Fibroblast of lung (primary cell): Measurements from ENCODE around the gene RERE. TPM values are rescaled to one million over a fixed set of nuclear protein-coding genes. Genes with fewer than 3 reads are reported as not detected.

Source experiments
- DNase-seq, 2 donors: peaks; one replicate each; pipeline versions ENCODE4 v3.0.0 to v3.0.0-alpha.2; 2010; ENCODE audit warnings: low read depth in 2 of 2
- H2AFZ ChIP-seq: 2 replicates; pipeline ENCODE4 v1.5.1; 2012; ENCODE audit warnings: low read length, control low read depth, inconsistent platforms
- H3K27ac ChIP-seq: 2 replicates; pipeline ENCODE4 v1.5.1; 2011; ENCODE audit warnings: low read length, control low read depth; ENCODE audit not compliant: insufficient read depth
- H3K27me3 ChIP-seq: 2 replicates; pipeline ENCODE4 v1.5.1; 2011; ENCODE audit warnings: mild to moderate bottlenecking, low read length; ENCODE audit not compliant: control insufficient read depth, insufficient read depth
- H3K36me3 ChIP-seq: 2 replicates; pipeline ENCODE4 v1.5.1; 2011; ENCODE audit warnings: low read length; ENCODE audit not compliant: control insufficient read depth, insufficient read depth
- H3K4me1 ChIP-seq: 2 replicates; pipeline ENCODE4 v1.5.1; 2011; ENCODE audit warnings: low read length; ENCODE audit not compliant: control insufficient read depth, insufficient read depth; ENCODE audit errors: extremely low read depth
- H3K4me2 ChIP-seq: 2 replicates; pipeline ENCODE4 v1.5.1; 2011; ENCODE audit warnings: low read length, control low read depth; ENCODE audit not compliant: insufficient read depth; ENCODE audit errors: extremely low read depth
- H3K4me3 ChIP-seq, 4 experiments: fragments of 200-600 bp in 1 of 4; sonication (generic) in 1 of 4; replicated peaks in 1 of 4; 2 replicates each; pipeline ENCODE4 v1.5.1; 2011 to 2016; ENCODE audit warnings: low read length in 4 of 4, low read depth in 3 of 4, mild to moderate bottlenecking in 3 of 4, control low read depth in 2 of 4, inconsistent platforms in 1 of 4, mixed read lengths in 1 of 4; ENCODE audit not compliant: insufficient read depth in 1 of 4; ENCODE audit errors: control extremely low read depth in 1 of 4
- H3K79me2 ChIP-seq: 2 replicates; pipeline ENCODE4 v1.5.1; 2012; ENCODE audit warnings: mild to moderate bottlenecking, low read length, inconsistent platforms; ENCODE audit not compliant: control insufficient read depth, insufficient read depth
- H3K9ac ChIP-seq: 2 replicates; pipeline ENCODE4 v1.5.1; 2011; ENCODE audit warnings: mild to moderate bottlenecking, low read length, control low read depth; ENCODE audit not compliant: insufficient read depth
- H3K9me3 ChIP-seq: 2 replicates; pipeline ENCODE4 v1.5.1; 2012; ENCODE audit warnings: low read depth, low read length; ENCODE audit not compliant: control insufficient read depth, insufficient read depth
- H4K20me1 ChIP-seq: 2 replicates; pipeline ENCODE4 v1.5.1; 2011; ENCODE audit warnings: low read length; ENCODE audit not compliant: control insufficient read depth, insufficient read depth; ENCODE audit errors: extremely low read depth
- EZH2 ChIP-seq: IDR thresholded peaks from 2 replicates; pipeline ENCODE4 v1.5.1; 2012; ENCODE audit warnings: low read length, control low read depth, mild to moderate bottlenecking; ENCODE audit errors: missing control alignments
- polyA plus RNA-seq, 2 donors: library from polyadenylated mRNA; depleted of rRNA in 1 of 2; stranded (reverse) in 1 of 2; unstranded in 1 of 2; fragments of >200 nt; gene quantifications; 2 replicates each; pipeline ENCODE4 v1.2.1, GENCODE V29; 2011 to 2012; ENCODE audit warnings: missing spikeins in 1 of 2
- total RNA-seq: library from RNA; depleted of rRNA; stranded (reverse); fragments of >200 nt; gene quantifications from 2 replicates; pipeline ENCODE4 v1.2.1, GENCODE V29; 2014
- TF ChIP-seq, protein P1 (sequence below), 2 donors: IDR thresholded peaks in 1 of 2; conservative IDR thresholded peaks in 1 of 2; 1 replicate in 1 of 2; 2 replicates in 1 of 2; pipeline ENCODE4 v1.5.1; 2011 to 2012; ENCODE audit warnings: low read length in 2 of 2, control low read depth in 1 of 2, inconsistent platforms in 1 of 2, low read depth in 1 of 2, mild to moderate bottlenecking in 1 of 2

Gene RERE
- total and polyA plus RNA-seq, 2 donors (not counting 1 experiment from before 2014, with no cell fraction given), result 3.7 to 51.0 TPM

DNA sequence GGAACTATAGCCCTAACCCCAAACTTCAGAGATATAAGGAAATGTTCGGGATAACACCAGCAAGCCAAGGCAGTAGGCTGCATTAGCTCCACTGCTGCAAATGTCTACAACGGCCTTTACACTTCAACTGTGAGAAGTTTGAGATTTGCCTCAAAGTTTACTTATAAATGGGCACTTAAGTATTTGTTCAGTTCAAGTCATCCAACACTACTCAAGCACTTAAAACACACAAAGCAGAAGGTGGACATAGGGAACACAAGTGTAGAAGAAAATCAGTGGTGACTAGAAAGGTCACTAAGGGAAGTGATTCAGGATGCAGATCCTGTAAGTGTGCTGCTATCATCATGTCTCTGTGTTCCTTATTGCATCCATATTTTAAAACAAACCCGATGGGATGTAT lies 278.9 kb downstream of the RERE start:
- Histone ChIP-seq H3K27ac (no peak overlapping the region), H3K4me1 (peaks cover 4% of the 10 kb centered on the region), H4K20me1 (no peaks in the 10 kb centered on the region), H3K79me2 (no peaks in the 10 kb centered on the region), H2AFZ (no peak overlapping the region), H3K9me3 (no peaks in the 10 kb centered on the region), H3K36me3 (no peaks in the 10 kb centered on the region), H3K27me3 (no peaks in the 10 kb centered on the region), H3K9ac (no peak overlapping the region), H3K4me2 (no peak overlapping the region), H3K4me3 (no peak overlapping the region)
- no peak for DNase-seq
- TF ChIP-seq EZH2, result no peak
- TF ChIP-seq, protein P1, sequence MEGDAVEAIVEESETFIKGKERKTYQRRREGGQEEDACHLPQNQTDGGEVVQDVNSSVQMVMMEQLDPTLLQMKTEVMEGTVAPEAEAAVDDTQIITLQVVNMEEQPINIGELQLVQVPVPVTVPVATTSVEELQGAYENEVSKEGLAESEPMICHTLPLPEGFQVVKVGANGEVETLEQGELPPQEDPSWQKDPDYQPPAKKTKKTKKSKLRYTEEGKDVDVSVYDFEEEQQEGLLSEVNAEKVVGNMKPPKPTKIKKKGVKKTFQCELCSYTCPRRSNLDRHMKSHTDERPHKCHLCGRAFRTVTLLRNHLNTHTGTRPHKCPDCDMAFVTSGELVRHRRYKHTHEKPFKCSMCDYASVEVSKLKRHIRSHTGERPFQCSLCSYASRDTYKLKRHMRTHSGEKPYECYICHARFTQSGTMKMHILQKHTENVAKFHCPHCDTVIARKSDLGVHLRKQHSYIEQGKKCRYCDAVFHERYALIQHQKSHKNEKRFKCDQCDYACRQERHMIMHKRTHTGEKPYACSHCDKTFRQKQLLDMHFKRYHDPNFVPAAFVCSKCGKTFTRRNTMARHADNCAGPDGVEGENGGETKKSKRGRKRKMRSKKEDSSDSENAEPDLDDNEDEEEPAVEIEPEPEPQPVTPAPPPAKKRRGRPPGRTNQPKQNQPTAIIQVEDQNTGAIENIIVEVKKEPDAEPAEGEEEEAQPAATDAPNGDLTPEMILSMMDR (conservative IDR thresholded peaks at IDR 0.05 in 1 of 2, IDR thresholded peaks at IDR 0.05 in 1 of 2; ENCODE audit: low read depth in 1 of 2, low read length in 2 of 2), result no peak

DNA sequence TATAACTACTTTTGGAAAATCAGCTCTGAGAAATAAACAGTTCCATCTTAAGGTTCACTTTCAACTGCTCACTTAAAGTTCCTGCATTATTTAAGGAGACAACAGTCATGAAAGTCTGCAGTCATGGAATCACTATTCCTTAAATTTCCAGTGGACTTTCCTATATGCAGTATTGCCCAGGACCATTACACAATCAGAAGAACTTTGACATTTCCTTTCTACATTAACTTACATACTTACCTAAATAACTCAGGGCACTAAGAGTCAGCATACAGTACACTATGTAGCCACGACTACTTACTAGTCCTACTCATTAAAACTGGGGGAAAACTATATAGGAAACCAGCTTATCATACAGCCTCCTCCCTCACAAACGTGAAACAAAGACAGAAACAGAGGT lies 279.4 kb downstream of the RERE start:
- DNase-seq, result no peak
- no peak overlapping the region for H3K27ac ChIP-seq
- H4K20me1 ChIP-seq, result no peaks in the 10 kb centered on the region
- no peaks in the 10 kb centered on the region for H3K9me3 ChIP-seq
- no peaks in the 10 kb centered on the region for H3K79me2 ChIP-seq
- no peaks in the 10 kb centered on the region for H3K27me3 ChIP-seq
- no peak overlapping the region for H3K9ac ChIP-seq
- H3K4me1 ChIP-seq, result peaks cover 4% of the 10 kb centered on the region
- no peak overlapping the region for H3K4me3 ChIP-seq
- TF ChIP-seq EZH2, result no peak
- TF ChIP-seq, protein P1 (conservative IDR thresholded peaks at IDR 0.05 in 1 of 2, IDR thresholded peaks at IDR 0.05 in 1 of 2; ENCODE audit: low read depth in 1 of 2, low read length in 2 of 2), result no peak
- no peaks in the 10 kb centered on the region for H3K36me3 ChIP-seq
- no peak overlapping the region for H2AFZ ChIP-seq
- no peak overlapping the region for H3K4me2 ChIP-seq

DNA sequence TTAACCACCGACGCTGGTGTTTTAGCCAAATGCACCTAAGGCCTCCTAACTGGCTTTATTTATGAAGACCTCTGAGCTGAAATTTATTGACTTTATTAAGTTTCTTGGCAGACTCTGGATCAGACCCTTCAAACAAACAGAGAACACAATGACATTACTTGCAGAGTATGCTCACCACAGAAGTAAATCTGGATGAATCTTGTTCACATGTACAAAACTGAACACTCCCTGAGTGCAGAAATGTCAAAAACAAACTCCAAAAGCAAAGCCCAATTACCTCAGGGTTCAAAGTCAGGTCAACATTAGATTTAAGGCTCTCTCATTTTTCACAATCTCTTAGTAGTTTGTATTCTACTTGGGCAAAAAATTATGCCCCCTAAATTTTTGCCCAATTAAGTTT lies 280.9 kb downstream of the RERE start:
- Histone ChIP-seq H4K20me1 (no peaks in the 10 kb centered on the region), H3K36me3 (no peaks in the 10 kb centered on the region), H3K27me3 (no peaks in the 10 kb centered on the region), H3K4me3 (no peak overlapping the region), H3K9ac (no peak overlapping the region), H3K4me2 (no peak overlapping the region), H3K4me1 (peaks cover 2% of the 10 kb centered on the region), H3K27ac (no peak overlapping the region), H2AFZ (no peak overlapping the region), H3K9me3 (no peaks in the 10 kb centered on the region), H3K79me2 (no peaks in the 10 kb centered on the region)
- TF ChIP-seq EZH2, result no peak
- TF ChIP-seq, protein P1 (conservative IDR thresholded peaks at IDR 0.05 in 1 of 2, IDR thresholded peaks at IDR 0.05 in 1 of 2; ENCODE audit: low read depth in 1 of 2, low read length in 2 of 2), result no peak
- DNase-seq, result peak in 1 of 2 donors; percentile 30
